ENCODE measurements around the gene EFNA3. TPM values are rescaled to one million over a fixed set of nuclear protein-coding genes. Genes with fewer than 3 reads are reported as not detected.

The EFNA3 gene
- total RNA-seq, 1 donor from 2014 or later, result 1.0 TPM

GRCh38 chr1:155050560-155051341, 27.9 kb upstream of the EFNA3 start, which contains the start of gene ADAM15:
Gene ADAM15, plus strand, starts transcription at chr1:155051316. Its CDS starts 71 bp downstream, at chr1:155051387.
- intact Hi-C loops (cut with DNase I), result no loop called here
- no peaks in the 10 kb centered on the region for H3K9me3 ChIP-seq
- peaks cover 26% of the 10 kb centered on the region for H3K36me3 ChIP-seq
- peak within 1 kb of the TSS; percentile 67 for H3K4me3 ChIP-seq
- peak; percentile 92 for DNase-seq
- no peaks in the 10 kb centered on the region for H3K27me3 ChIP-seq (ENCODE audit: low read depth)
- peak; percentile 93 for ATAC-seq
- peak; percentile 98 for TF ChIP-seq CTCF (IDR thresholded peaks at IDR 0.05)
- H3K27ac ChIP-seq, result peak within 1 kb of the TSS; percentile 89
- H3K4me1 ChIP-seq, result peaks cover 31% of the 10 kb centered on the region

- H3K9me3 ChIP-seq, result no peaks in the 10 kb centered on the region
- DNase-seq (no peak), ATAC-seq (peak; percentile 11 to 13)
- H3K36me3 ChIP-seq, result peaks cover 32% of the 10 kb centered on the region
- H3K27ac ChIP-seq, result peak overlapping the region; percentile 89
- H3K4me3 ChIP-seq, result peak overlapping the region; percentile 67
- TF ChIP-seq CTCF (IDR thresholded peaks at IDR 0.05), result no peak
- no peaks in the 10 kb centered on the region for H3K27me3 ChIP-seq (ENCODE audit: low read depth)
- intact Hi-C loops (cut with DNase I), result no loop called here
- peaks cover 31% of the 10 kb centered on the region for H3K4me1 ChIP-seq
Observed at GRCh38 chr1:155051342-155051776, 27.3 kb upstream of the EFNA3 start.

GRCh38 chr1:155051777-155052398, 26.7 kb upstream of the EFNA3 start:
- DNase-seq, result peak; percentile 81
- Histone ChIP-seq H3K27me3 (ENCODE audit: low read depth) (no peaks in the 10 kb centered on the region), H3K4me1 (peaks cover 31% of the 10 kb centered on the region), H3K27ac (peak overlapping the region; percentile 89), H3K36me3 (peaks cover 38% of the 10 kb centered on the region), H3K9me3 (no peaks in the 10 kb centered on the region), H3K4me3 (peak overlapping the region; percentile 67)
- no peak for TF ChIP-seq CTCF (IDR thresholded peaks at IDR 0.05)
- intact Hi-C loops (cut with DNase I), result no loop called here
- ATAC-seq, result peak; percentile 57 to 63

GRCh38 chr1:155052439-155053395, 25.9 kb upstream of the EFNA3 start:
- Histone ChIP-seq H3K4me1 (peaks cover 31% of the 10 kb centered on the region), H3K9me3 (no peaks in the 10 kb centered on the region), H3K27ac (peak overlapping the region; percentile 59), H3K36me3 (peaks cover 46% of the 10 kb centered on the region), H3K27me3 (ENCODE audit: low read depth) (no peaks in the 10 kb centered on the region), H3K4me3 (peak overlapping the region; percentile 67)
- DNase-seq, result no peak
- intact Hi-C loops (cut with DNase I), result no loop called here
- ATAC-seq, result no peak
- peak; percentile 21 for TF ChIP-seq CTCF (IDR thresholded peaks at IDR 0.05)

GRCh38 chr1:155053531-155054105, 25.0 kb upstream of the EFNA3 start:
- ATAC-seq (no peak), DNase-seq (no peak)
- H3K9me3 ChIP-seq, result no peaks in the 10 kb centered on the region
- no peak for TF ChIP-seq CTCF (IDR thresholded peaks at IDR 0.05)
- H3K4me1 ChIP-seq, result peaks cover 31% of the 10 kb centered on the region
- peaks cover 55% of the 10 kb centered on the region for H3K36me3 ChIP-seq
- H3K4me3 ChIP-seq, result peak overlapping the region; percentile 67
- no peaks in the 10 kb centered on the region for H3K27me3 ChIP-seq (ENCODE audit: low read depth)
- intact Hi-C loops (cut with DNase I), result no loop called here
- H3K27ac ChIP-seq, result no peak overlapping the region

All from lower lobe of right lung (tissue), 2 donors.